Hepatocyte (in vitro differentiated cells): ENCODE measurements around the gene GRSF1.

Experiments used
- EZH2 ChIP-seq: fragments of 200-600 bp; sonication (generic); IDR thresholded peaks from 2 replicates; pipeline ENCODE4 v1.6.1; 2016; ENCODE audit warnings: antibody characterized with exemption, mild to moderate bottlenecking, borderline replicate concordance
- TF ChIP-seq, protein P1 (sequence below): fragments of 200-600 bp; sonication (generic); IDR thresholded peaks from 2 replicates; pipeline ENCODE4 v1.5.1; 2016; ENCODE audit warnings: antibody characterized with exemption, mild to moderate bottlenecking; ENCODE audit not compliant: poor library complexity

GRCh38 chr4:70783096-70783495, 56.6 kb downstream of the GRSF1 start:
- TF ChIP-seq, protein P1, sequence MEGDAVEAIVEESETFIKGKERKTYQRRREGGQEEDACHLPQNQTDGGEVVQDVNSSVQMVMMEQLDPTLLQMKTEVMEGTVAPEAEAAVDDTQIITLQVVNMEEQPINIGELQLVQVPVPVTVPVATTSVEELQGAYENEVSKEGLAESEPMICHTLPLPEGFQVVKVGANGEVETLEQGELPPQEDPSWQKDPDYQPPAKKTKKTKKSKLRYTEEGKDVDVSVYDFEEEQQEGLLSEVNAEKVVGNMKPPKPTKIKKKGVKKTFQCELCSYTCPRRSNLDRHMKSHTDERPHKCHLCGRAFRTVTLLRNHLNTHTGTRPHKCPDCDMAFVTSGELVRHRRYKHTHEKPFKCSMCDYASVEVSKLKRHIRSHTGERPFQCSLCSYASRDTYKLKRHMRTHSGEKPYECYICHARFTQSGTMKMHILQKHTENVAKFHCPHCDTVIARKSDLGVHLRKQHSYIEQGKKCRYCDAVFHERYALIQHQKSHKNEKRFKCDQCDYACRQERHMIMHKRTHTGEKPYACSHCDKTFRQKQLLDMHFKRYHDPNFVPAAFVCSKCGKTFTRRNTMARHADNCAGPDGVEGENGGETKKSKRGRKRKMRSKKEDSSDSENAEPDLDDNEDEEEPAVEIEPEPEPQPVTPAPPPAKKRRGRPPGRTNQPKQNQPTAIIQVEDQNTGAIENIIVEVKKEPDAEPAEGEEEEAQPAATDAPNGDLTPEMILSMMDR: no peak
- TF ChIP-seq EZH2: no peak
